Measurements from ENCODE around the gene RNF212.

- TF ChIP-seq EZH2 (IDR thresholded peaks at IDR 0.05; ENCODE audit: insufficient read depth, poor library complexity, severe bottlenecking) = no peak
- no peak for TF ChIP-seq EZH2phosphoT487 (IDR thresholded peaks at IDR 0.05; ENCODE audit: insufficient read depth, low read depth)
These were observed 19.7 kb downstream of the RNF212 start for GRCh38 chr4:1093391-1094335.

Data from GM23248 (cell line).